Measurements from ENCODE around the gene FOXK2. TPM values are rescaled to one million over a fixed set of nuclear protein-coding genes. Genes with fewer than 3 reads are reported as not detected.

The FOXK2 gene
- total RNA-seq, 3 donors from 2014 or later (not counting 1 experiment from before 2014, with no cell fraction given): 42.5 to 50.0 (median 46.4) TPM

- ATAC-seq (no peak), DNase-seq (no peak)
- no peak overlapping the region for H3K27ac Mint-ChIP-seq
- peaks cover 32% of the 10 kb centered on the region for H3K36me3 ChIP-seq (ENCODE audit: control insufficient read depth, insufficient read depth, low read length)
- H3K27ac ChIP-seq (ENCODE audit: low read length): no peak overlapping the region
- no peak overlapping the region for H3K4me3 ChIP-seq (ENCODE audit: low read length)
- no peaks in the 10 kb centered on the region for H3K36me3 Mint-ChIP-seq
- no peaks in the 10 kb centered on the region for H3K9me3 Mint-ChIP-seq
- no peaks in the 10 kb centered on the region for H3K27me3 Mint-ChIP-seq (ENCODE audit: low read depth in 2 of 2)
- H3K9me3 ChIP-seq (ENCODE audit: control insufficient read depth, insufficient read depth, low read length): no peaks in the 10 kb centered on the region
- TF ChIP-seq, protein P1, sequence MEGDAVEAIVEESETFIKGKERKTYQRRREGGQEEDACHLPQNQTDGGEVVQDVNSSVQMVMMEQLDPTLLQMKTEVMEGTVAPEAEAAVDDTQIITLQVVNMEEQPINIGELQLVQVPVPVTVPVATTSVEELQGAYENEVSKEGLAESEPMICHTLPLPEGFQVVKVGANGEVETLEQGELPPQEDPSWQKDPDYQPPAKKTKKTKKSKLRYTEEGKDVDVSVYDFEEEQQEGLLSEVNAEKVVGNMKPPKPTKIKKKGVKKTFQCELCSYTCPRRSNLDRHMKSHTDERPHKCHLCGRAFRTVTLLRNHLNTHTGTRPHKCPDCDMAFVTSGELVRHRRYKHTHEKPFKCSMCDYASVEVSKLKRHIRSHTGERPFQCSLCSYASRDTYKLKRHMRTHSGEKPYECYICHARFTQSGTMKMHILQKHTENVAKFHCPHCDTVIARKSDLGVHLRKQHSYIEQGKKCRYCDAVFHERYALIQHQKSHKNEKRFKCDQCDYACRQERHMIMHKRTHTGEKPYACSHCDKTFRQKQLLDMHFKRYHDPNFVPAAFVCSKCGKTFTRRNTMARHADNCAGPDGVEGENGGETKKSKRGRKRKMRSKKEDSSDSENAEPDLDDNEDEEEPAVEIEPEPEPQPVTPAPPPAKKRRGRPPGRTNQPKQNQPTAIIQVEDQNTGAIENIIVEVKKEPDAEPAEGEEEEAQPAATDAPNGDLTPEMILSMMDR (IDR thresholded peaks at IDR 0.05): no peak
- intact Hi-C loops (cut with micrococcal nuclease): no loop called here
- WGBS (ENCODE audit: insufficient coverage): 86% methylated on average over 5 of the region's 5 CpGs
- H3K4me3 Mint-ChIP-seq: no peak overlapping the region
- no peaks in the 10 kb centered on the region for H3K27me3 ChIP-seq (ENCODE audit: control insufficient read depth, insufficient read depth, low read length)
- H3K4me1 ChIP-seq (ENCODE audit: control insufficient read depth, insufficient read depth, low read length): no peaks in the 10 kb centered on the region
- H3K4me1 Mint-ChIP-seq: peaks cover 32 to 47% of the 10 kb centered on the region in 2 donors
Observed at GRCh38 chr17:82640036-82640435, 120.5 kb downstream of the FOXK2 start.

- Histone ChIP-seq H3K4me3 (ENCODE audit: low read length) (no peak overlapping the region), H3K36me3 (ENCODE audit: control insufficient read depth, insufficient read depth, low read length) (peaks cover 32% of the 10 kb centered on the region), H3K27me3 (ENCODE audit: control insufficient read depth, insufficient read depth, low read length) (no peaks in the 10 kb centered on the region), H3K9me3 (ENCODE audit: control insufficient read depth, insufficient read depth, low read length) (no peaks in the 10 kb centered on the region), H3K4me1 (ENCODE audit: control insufficient read depth, insufficient read depth, low read length) (peaks cover 8% of the 10 kb centered on the region), H3K27ac (ENCODE audit: low read length) (no peak overlapping the region)
- no peak for ATAC-seq
- TF ChIP-seq, protein P1 (IDR thresholded peaks at IDR 0.05): no peak
- no peaks in the 10 kb centered on the region for H3K9me3 Mint-ChIP-seq
- no peak overlapping the region for H3K4me3 Mint-ChIP-seq
- no peak overlapping the region for H3K27ac Mint-ChIP-seq
- DNase-seq: no peak
- no peaks in the 10 kb centered on the region for H3K36me3 Mint-ChIP-seq
- 98% methylated on average over 14 of the region's 14 CpGs for WGBS (ENCODE audit: insufficient coverage)
- peaks cover 32 to 52% of the 10 kb centered on the region in 2 donors for H3K4me1 Mint-ChIP-seq
- intact Hi-C loops (cut with micrococcal nuclease): no loop called here
- no peaks in the 10 kb centered on the region for H3K27me3 Mint-ChIP-seq (ENCODE audit: low read depth in 2 of 2)
Observed at GRCh38 chr17:82642022-82642421, 122.5 kb downstream of the FOXK2 start.

GRCh38 chr17:82644148-82644547 lies 124.6 kb downstream of the FOXK2 start:
- DNase-seq: no peak
- 89% methylated on average over 5 of the region's 5 CpGs for WGBS (ENCODE audit: insufficient coverage)

More at GRCh38 chr17:82644148-82644547, 124.6 kb downstream of the FOXK2 start:
- H3K27me3 Mint-ChIP-seq (ENCODE audit: low read depth in 2 of 2): no peaks in the 10 kb centered on the region
- peaks cover 26 to 46% of the 10 kb centered on the region in 2 donors for H3K4me1 Mint-ChIP-seq
- no peaks in the 10 kb centered on the region for H3K9me3 Mint-ChIP-seq
- no peak overlapping the region for H3K27ac Mint-ChIP-seq
- no peak overlapping the region for H3K4me3 Mint-ChIP-seq
- no peaks in the 10 kb centered on the region for H3K36me3 Mint-ChIP-seq
- H3K36me3 ChIP-seq (ENCODE audit: control insufficient read depth, insufficient read depth, low read length): peaks cover 32% of the 10 kb centered on the region
- intact Hi-C loops (cut with micrococcal nuclease): no loop called here
- no peak overlapping the region for H3K27ac ChIP-seq (ENCODE audit: low read length)
- no peaks in the 10 kb centered on the region for H3K9me3 ChIP-seq (ENCODE audit: control insufficient read depth, insufficient read depth, low read length)
- TF ChIP-seq, protein P1 (IDR thresholded peaks at IDR 0.05): no peak
- no peak overlapping the region for H3K4me3 ChIP-seq (ENCODE audit: low read length)
- no peaks in the 10 kb centered on the region for H3K27me3 ChIP-seq (ENCODE audit: control insufficient read depth, insufficient read depth, low read length)
- ATAC-seq: no peak
- H3K4me1 ChIP-seq (ENCODE audit: control insufficient read depth, insufficient read depth, low read length): peaks cover 20% of the 10 kb centered on the region

All from natural killer cell (primary cell).